EL (cell line): ENCODE results near the gene LBH.
A peak's percentile ranks its signal among the peaks of the same experiment; 100 is the strongest.

Experiments used
- DNase-seq: peaks from one replicate; pipeline ENCODE4 v3.0.0-alpha.2; 2016

LBH gene

GRCh38 chr2:30231212-30231995, at the start of gene LBH:
TSS of gene LBH (plus strand) at chr2:30231534. CDS start at chr2:30231739, 205 bp downstream.
- peak; percentile 78 for DNase-seq

- DNase-seq = no peak
Measured at GRCh38 chr2:30184035-30184434, 47.3 kb upstream of the LBH start.

- DNase-seq = no peak
Measured at GRCh38 chr2:30185178-30185577, 46.2 kb upstream of the LBH start.

- no peak for DNase-seq
Measured at GRCh38 chr2:30188292-30188691, 43.0 kb upstream of the LBH start.

GRCh38 chr2:30190637-30191036, 40.7 kb upstream of the LBH start:
- no peak for DNase-seq

GRCh38 chr2:30191107-30191506, 40.2 kb upstream of the LBH start:
- no peak for DNase-seq

GRCh38 chr2:30191819-30192271, 39.5 kb upstream of the LBH start:
- no peak for DNase-seq

GRCh38 chr2:30192314-30192713, 39.0 kb upstream of the LBH start:
- no peak for DNase-seq

- no peak for DNase-seq
Measured at GRCh38 chr2:30193104-30193681, 38.1 kb upstream of the LBH start.

- DNase-seq = no peak
Measured at GRCh38 chr2:30194421-30194820, 36.9 kb upstream of the LBH start.

GRCh38 chr2:30195016-30195415, 36.3 kb upstream of the LBH start:
- DNase-seq = no peak

- no peak for DNase-seq
Measured at GRCh38 chr2:30197570-30198192, 33.7 kb upstream of the LBH start.

- DNase-seq = no peak
Measured at GRCh38 chr2:30201990-30202389, 29.3 kb upstream of the LBH start.

- DNase-seq = no peak
Measured at GRCh38 chr2:30203156-30203555, 28.2 kb upstream of the LBH start.

GRCh38 chr2:30204281-30204680, 27.1 kb upstream of the LBH start:
- DNase-seq = no peak

GRCh38 chr2:30205456-30205855, 25.9 kb upstream of the LBH start:
- no peak for DNase-seq

GRCh38 chr2:30206461-30207430, 24.6 kb upstream of the LBH start:
- DNase-seq = no peak

GRCh38 chr2:30208453-30208852, 22.9 kb upstream of the LBH start:
- peak; percentile 56 for DNase-seq

- no peak for DNase-seq
Measured at GRCh38 chr2:30209227-30209626, 22.1 kb upstream of the LBH start.

- DNase-seq = no peak
Measured at GRCh38 chr2:30213326-30213725, 18.0 kb upstream of the LBH start.

- DNase-seq = no peak
Measured at GRCh38 chr2:30213907-30214463, 17.3 kb upstream of the LBH start.

GRCh38 chr2:30216157-30216556, 15.2 kb upstream of the LBH start:
- no peak for DNase-seq
